Transverse colon (tissue), 3 donors: ENCODE measurements around the gene RBBP7.

Source experiments
- CTCF ChIP-seq, 5 experiments: fragments of 200-600 bp in 3 of 5; fragments of 450-650 bp in 2 of 5; sonication (generic) in 3 of 5; IDR thresholded peaks; 1 replicate in 2 of 5; 2 replicates in 3 of 5; pipeline ENCODE4 v1.5.1; 2016 to 2017; ENCODE audit warnings: antibody characterized with exemption in 5 of 5, inconsistent platforms in 3 of 5, mild to moderate bottlenecking in 2 of 5, moderate library complexity in 1 of 5
- POLR2A ChIP-seq: fragments of 450-650 bp; IDR thresholded peaks from one replicate; pipeline ENCODE4 v1.6.1; 2016; ENCODE audit warnings: antibody characterized with exemption, mild to moderate bottlenecking, moderate library complexity

GRCh38 chrX:16882169-16882568 is 12.0 kb upstream of the RBBP7 start:
- TF ChIP-seq POLR2A: no peak
- TF ChIP-seq CTCF (IDR thresholded peaks at IDR 0.05): no peak
